ENCODE data around the gene DDX51. TPM values are rescaled to one million over a fixed set of nuclear protein-coding genes. Genes with fewer than 3 reads are reported as not detected.

The DDX51 gene
- total RNA-seq, 1 experiment from 2014 or later: 38.1 TPM

DNA sequence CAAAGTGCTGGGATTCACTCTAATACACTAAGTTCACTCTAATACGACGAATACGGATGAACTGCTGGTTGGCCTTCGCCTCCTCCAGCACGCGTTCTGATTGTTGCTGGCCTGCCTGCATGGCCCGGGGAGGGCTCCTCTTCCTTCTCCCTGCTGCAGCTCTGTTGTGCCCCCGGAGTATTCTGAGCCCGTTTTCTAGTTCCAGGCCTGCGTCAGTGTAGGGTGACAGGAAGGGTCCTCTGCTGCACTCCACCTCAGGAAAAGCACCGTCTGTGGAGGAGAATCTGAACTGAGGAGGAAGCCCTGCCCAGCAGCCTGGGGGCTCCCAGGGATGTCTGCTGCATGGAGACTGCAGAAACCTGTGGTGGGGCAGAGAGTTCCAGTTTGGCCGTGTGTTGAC lies 44.4 kb downstream of the DDX51 start:
- RAD21 ChIA-PET (ENCODE audit: low non-redundant PET in 1 of 2, low total read pairs in 2 of 2, uncharacterized antibody in 2 of 2, unreplicated experiment in 2 of 2): no interaction called here
- peaks cover 0 to 4% of the 10 kb centered on the region in 2 experiments; a peak in 2 of 4 replicates for H3K36me3 ChIP-seq (ENCODE audit: control insufficient read depth in 1 of 2, insufficient read depth in 2 of 2, low read length in 2 of 2)
- POLR2A ChIA-PET: no interaction called here

More for the DNA sequence above, 44.4 kb downstream of the DDX51 start:
- DNase-seq (ENCODE audit: low read depth, low spot score) (no peak), ATAC-seq (no peak)
- Histone ChIP-seq H3K4me2 (ENCODE audit: low read length) (no peak overlapping the region), H3K9ac (ENCODE audit: low read length) (no peak overlapping the region), H3K9me3 (ENCODE audit: control insufficient read depth in 1 of 2, insufficient read depth in 1 of 2, low read depth in 1 of 2, low read length in 2 of 2) (no peaks in the 10 kb centered on the region), H4K20me1 (ENCODE audit: insufficient read depth) (no peaks in the 10 kb centered on the region), H3K79me2 (ENCODE audit: insufficient read depth, low read length) (no peaks in the 10 kb centered on the region), H3K4me1 (ENCODE audit: control insufficient read depth in 1 of 2, insufficient read depth in 2 of 2, low read length in 2 of 2) (no peaks in the 10 kb centered on the region), H3K4me3 (replicated peaks in 1 of 2; ENCODE audit: low read depth in 1 of 2, low read length in 2 of 2) (no peak overlapping the region), H3K9me2 (ENCODE audit: insufficient read depth) (no peaks in the 10 kb centered on the region), H3K27ac (ENCODE audit: low read depth, low read length) (no peak overlapping the region), H3K27me3 (ENCODE audit: insufficient read depth, low read length) (no peaks in the 10 kb centered on the region), H2AFZ (ENCODE audit: low read depth, low read length, poor library complexity, severe bottlenecking) (no peak overlapping the region)
- intact Hi-C loops (cut with micrococcal nuclease): no loop called here
- no peak for TF ChIP-seq JUND (IDR thresholded peaks at IDR 0.05)
- TF ChIP-seq POLR2A (IDR thresholded peaks at IDR 0.05; ENCODE audit: borderline replicate concordance, extremely low read depth, insufficient read depth, insufficient read length): no peak
- TF ChIP-seq, protein P1, sequence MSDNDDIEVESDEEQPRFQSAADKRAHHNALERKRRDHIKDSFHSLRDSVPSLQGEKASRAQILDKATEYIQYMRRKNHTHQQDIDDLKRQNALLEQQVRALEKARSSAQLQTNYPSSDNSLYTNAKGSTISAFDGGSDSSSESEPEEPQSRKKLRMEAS (IDR thresholded peaks at IDR 0.05): no peak
- no peak for TF ChIP-seq SP1 (IDR thresholded peaks at IDR 0.05; ENCODE audit: low read depth)
- TF ChIP-seq ZNF274 (IDR thresholded peaks at IDR 0.05; ENCODE audit: low read depth, low read length): no peak
- no peak for TF ChIP-seq ZBTB33 (IDR thresholded peaks at IDR 0.05; ENCODE audit: extremely low read depth, insufficient replicate concordance, low read length)
- no peak for TF ChIP-seq CBX3 (IDR thresholded peaks at IDR 0.05; ENCODE audit: low read depth)
- BruUV-seq (replicated peaks): no TSS peak
- CTCF ChIA-PET: no interaction called here

Data from HCT116 (cell line).